Calu3 (cell line): ENCODE measurements around the gene LAD1. TPM values are rescaled to one million over a fixed set of nuclear protein-coding genes. Genes with fewer than 3 reads are reported as not detected.

Experiments
- BruUV-seq: library from RNA; stranded (reverse); fragments of 400-500 nt; replicated peaks from 2 replicates; lab custom pipeline; 2021; lab: Mats Ljungman, UMichigan
- CTCF ChIA-PET: fragments of 300-600 bp; sonication (Branson Sonifier 250); formaldehyde crosslinking; loops from one replicate; lab custom pipeline; 2022; ENCODE audit warnings: antibody characterized with exemption; lab: Charles Lee
- DNase-seq: peaks from one replicate; pipeline ENCODE4 v3.0.0; 2022
- H3K27ac Mint-ChIP-seq: one replicate; pipeline ENCODE4 v1.8.0; 2022; ENCODE audit warnings: mixed read lengths; ENCODE audit not compliant: unreplicated experiment
- H3K27me3 Mint-ChIP-seq: one replicate; pipeline ENCODE4 v1.8.0; 2022; ENCODE audit warnings: mixed read lengths; ENCODE audit not compliant: unreplicated experiment
- H3K36me3 Mint-ChIP-seq: one replicate; pipeline ENCODE4 v1.8.0; 2022; ENCODE audit warnings: mild to moderate bottlenecking, moderate library complexity, mixed read lengths; ENCODE audit not compliant: insufficient read depth, unreplicated experiment
- H3K4me1 Mint-ChIP-seq: one replicate; pipeline ENCODE4 v1.8.0; 2022; ENCODE audit warnings: mild to moderate bottlenecking, low read depth, mixed read lengths; ENCODE audit not compliant: unreplicated experiment
- H3K4me3 Mint-ChIP-seq: one replicate; pipeline ENCODE4 v1.8.0; 2022; ENCODE audit warnings: mild to moderate bottlenecking, low read depth, moderate library complexity, mixed read lengths; ENCODE audit not compliant: unreplicated experiment
- H3K9me3 Mint-ChIP-seq: one replicate; pipeline ENCODE4 v1.8.0; 2022; ENCODE audit warnings: low read depth, mixed read lengths; ENCODE audit not compliant: unreplicated experiment
- CTCF ChIP-seq: fragments of 200-600 bp; IDR thresholded peaks from one replicate; pipeline ENCODE4 v1.8.0; 2022; ENCODE audit warnings: antibody characterized with exemption; ENCODE audit not compliant: unreplicated experiment
- intact Hi-C: fragments of 100-400 bp; cut with micrococcal nuclease; formaldehyde crosslinking; loops from one replicate; pipeline ENCODE4 v1.10.0; 2022; ENCODE audit not compliant: unreplicated experiment
- total RNA-seq: library from RNA; stranded (reverse); gene quantifications from 2 replicates; pipeline ENCODE4 v1.2.3, GENCODE V29; 2022

Gene LAD1
- total RNA-seq, 1 experiment from 2014 or later: 209 TPM

GRCh38 chr1:201399352-201400126 is 415 bp upstream of the LAD1 start:
- no peaks in the 10 kb centered on the region for H3K9me3 Mint-ChIP-seq
- CTCF ChIA-PET: interaction anchor here (0.6 to 1.6 kb wide), 2 partner anchors 14 to 19 kb away, joined by 4 to 7 read pairs; no protein-coding TSS in a partner anchor
- intact Hi-C loops: no loop called here
- H3K4me1 Mint-ChIP-seq: peaks cover 34% of the 10 kb centered on the region
- no peaks in the 10 kb centered on the region for H3K27me3 Mint-ChIP-seq
- no peak for TF ChIP-seq CTCF
- BruUV-seq: TSS peak; percentile 38
- H3K4me3 Mint-ChIP-seq: peak overlapping the region; percentile 87
- H3K27ac Mint-ChIP-seq: peak overlapping the region; percentile 81
- peak; percentile 93 for DNase-seq
- H3K36me3 Mint-ChIP-seq: peaks cover 67% of the 10 kb centered on the region

- Mint-ChIP-seq H3K27me3 (no peaks in the 10 kb centered on the region), H3K4me1 (peaks cover 53% of the 10 kb centered on the region), H3K4me3 (peak overlapping the region; percentile 87), H3K27ac (peak overlapping the region; percentile 84), H3K36me3 (peaks cover 82% of the 10 kb centered on the region), H3K9me3 (no peaks in the 10 kb centered on the region)
- DNase-seq: no peak
- intact Hi-C loops: loop anchor here (1.0 kb wide), 1 partner anchor 9 kb away; no protein-coding TSS in a partner anchor
- BruUV-seq: no TSS peak
- CTCF ChIA-PET: interaction anchor here (1.1 to 2.5 kb wide), 3 partner anchors 38 to 85 kb away, joined by 3 to 8 read pairs (median 5); no protein-coding TSS in a partner anchor
- no peak for TF ChIP-seq CTCF
Observed at GRCh38 chr1:201397675-201398074, 1.4 kb downstream of the LAD1 start.

GRCh38 chr1:201396861-201397464 is 2.2 kb downstream of the LAD1 start:
- Mint-ChIP-seq H3K9me3 (no peaks in the 10 kb centered on the region), H3K4me3 (peak overlapping the region; percentile 87), H3K27ac (peak overlapping the region; percentile 84), H3K27me3 (no peaks in the 10 kb centered on the region), H3K4me1 (peaks cover 60% of the 10 kb centered on the region), H3K36me3 (peaks cover 88% of the 10 kb centered on the region)
- DNase-seq: peak; percentile 91
- intact Hi-C loops: loop anchor here (1.0 kb wide), 1 partner anchor 9 kb away; no protein-coding TSS in a partner anchor
- no peak for TF ChIP-seq CTCF
- BruUV-seq: no TSS peak
- CTCF ChIA-PET: interaction anchor here (0.9 to 2.5 kb wide), 5 partner anchors 9 to 86 kb away, joined by 3 to 8 read pairs (median 5); no protein-coding TSS in a partner anchor

GRCh38 chr1:201395936-201396335 is 3.2 kb downstream of the LAD1 start:
- intact Hi-C loops: no loop called here
- peak overlapping the region; percentile 87 for H3K4me3 Mint-ChIP-seq
- H3K9me3 Mint-ChIP-seq: no peaks in the 10 kb centered on the region
- CTCF ChIA-PET: interaction anchor here (0.9 to 2.5 kb wide), 5 partner anchors 9 to 87 kb away, joined by 3 to 8 read pairs (median 4); no protein-coding TSS in a partner anchor
- peaks cover 70% of the 10 kb centered on the region for H3K4me1 Mint-ChIP-seq
- H3K27ac Mint-ChIP-seq: peak overlapping the region; percentile 84
- TF ChIP-seq CTCF: no peak
- no TSS peak for BruUV-seq
- H3K27me3 Mint-ChIP-seq: no peaks in the 10 kb centered on the region
- no peak for DNase-seq
- peaks cover 97% of the 10 kb centered on the region for H3K36me3 Mint-ChIP-seq
